Loucy (cell line): Measurements from ENCODE around the gene PPP1R3D.
A peak's percentile ranks its signal among the peaks of the same experiment; 100 is the strongest.

ENCODE experiments used
- CTCF ChIP-seq: fragments of 200-600 bp; sonication (generic); conservative IDR thresholded peaks from 2 replicates; pipeline ENCODE4 v1.5.1; 2014; ENCODE audit warnings: mild to moderate bottlenecking, antibody characterized with exemption, low read length
- EZH2phosphoT487 ChIP-seq: fragments of 200-600 bp; IDR thresholded peaks from 2 replicates; pipeline ENCODE4 v1.6.1; 2018; ENCODE audit warnings: antibody characterized with exemption, mild to moderate bottlenecking, moderate library complexity, borderline replicate concordance

- peak; percentile 64 for TF ChIP-seq CTCF
- TF ChIP-seq EZH2phosphoT487: no peak
These were observed 15.2 kb upstream of the PPP1R3D start for GRCh38 chr20:59955131-59955796.
